HEK293T (cell line): ENCODE data around the gene GFOD2.

Experiments used
- ARNT ChIP-seq: fragments of 450-650 bp; IDR thresholded peaks from 2 replicates; pipeline ENCODE4 v1.6.1; 2017; ENCODE audit warnings: mild to moderate bottlenecking
- FOXK2 ChIP-seq: fragments of 450-650 bp; IDR thresholded peaks from 2 replicates; pipeline ENCODE4 v1.6.1; 2016; ENCODE audit warnings: mild to moderate bottlenecking
- FOXM1 ChIP-seq: fragments of 450-650 bp; IDR thresholded peaks from 2 replicates; pipeline ENCODE4 v1.6.1; 2017; ENCODE audit warnings: mild to moderate bottlenecking, borderline replicate concordance
- HDGF ChIP-seq: fragments of 450-650 bp; IDR thresholded peaks from 2 replicates; pipeline ENCODE4 v1.6.1; 2017; ENCODE audit warnings: antibody characterized with exemption, borderline replicate concordance
- SUZ12 ChIP-seq: fragments of 450-650 bp; IDR thresholded peaks from 2 replicates; pipeline ENCODE4 v1.6.1; 2016; ENCODE audit warnings: mild to moderate bottlenecking
- TARDBP ChIP-seq: fragments of 450-650 bp; IDR thresholded peaks from 2 replicates; pipeline ENCODE4 v1.6.1; 2016

GRCh38 chr16:67672739-67673662 lies 46.1 kb downstream of the GFOD2 start:
- TF ChIP-seq TARDBP (no peak), ARNT (no peak), FOXM1 (no peak), HDGF (no peak), SUZ12 (no peak), FOXK2 (no peak)
